CD4-positive, CD25-positive, alpha-beta regulatory T cell (primary cell): ENCODE measurements around the gene RUVBL1. TPM values are rescaled to one million over a fixed set of nuclear protein-coding genes. Genes with fewer than 3 reads are reported as not detected.

Experiments used
- ATAC-seq, 2 donors: fragments of 150-1000 bp; cut with Tn5 transposase; one replicate each; pipeline ENCODE4 v1.10.0; 2021; ENCODE audit warnings: low read depth in 2 of 2, moderate number of reproducible peaks in 2 of 2, moderate library complexity in 1 of 2
- DNase-seq, 3 donors: peaks; one replicate each; pipeline versions ENCODE4 v3.0.0 to v3.0.0-alpha.2; 2012 to 2022; ENCODE audit warnings: mixed read lengths in 1 of 3
- H3K27ac ChIP-seq: one replicate; pipeline ENCODE4 v1.7.0; 2013; ENCODE audit warnings: mild to moderate bottlenecking, low read length; ENCODE audit not compliant: insufficient read depth, poor library complexity, severe bottlenecking
- H3K27me3 ChIP-seq: one replicate; pipeline ENCODE4 v1.7.0; 2013; ENCODE audit warnings: low read length; ENCODE audit not compliant: control insufficient read depth, insufficient read depth
- H3K36me3 ChIP-seq: one replicate; pipeline ENCODE4 v1.7.0; 2013; ENCODE audit warnings: mild to moderate bottlenecking, low read length, moderate library complexity; ENCODE audit not compliant: control insufficient read depth, insufficient read depth
- H3K4me1 ChIP-seq: 2 replicates; pipeline ENCODE4 v1.7.0; 2013; ENCODE audit warnings: mild to moderate bottlenecking, low read length; ENCODE audit not compliant: insufficient read depth, control insufficient read depth, poor library complexity, severe bottlenecking
- H3K4me3 ChIP-seq: one replicate; pipeline ENCODE4 v1.7.0; 2013; ENCODE audit warnings: low read depth, mild to moderate bottlenecking, low read length, moderate library complexity
- H3K9me3 ChIP-seq, 2 experiments: 1 replicate in 1 of 2; 2 replicates in 1 of 2; pipeline ENCODE4 v1.7.0; 2013; ENCODE audit warnings: low read length in 2 of 2, mild to moderate bottlenecking in 1 of 2, moderate library complexity in 1 of 2; ENCODE audit not compliant: control insufficient read depth in 2 of 2
- H3K27ac Mint-ChIP-seq, 3 donors: one replicate each; pipeline ENCODE4 v1.8.0; 2020 to 2022; ENCODE audit warnings: mild to moderate bottlenecking in 3 of 3, mixed read lengths in 3 of 3, moderate library complexity in 2 of 3
- H3K27me3 Mint-ChIP-seq: one replicate; pipeline ENCODE4 v1.8.0; 2022; ENCODE audit warnings: mild to moderate bottlenecking, mixed read lengths
- H3K36me3 Mint-ChIP-seq: one replicate; pipeline ENCODE4 v1.8.0; 2020; ENCODE audit warnings: mixed read lengths
- H3K4me1 Mint-ChIP-seq, 4 donors: one replicate each; pipeline ENCODE4 v1.8.0; 2020 to 2022; ENCODE audit warnings: mixed read lengths in 4 of 4, mild to moderate bottlenecking in 1 of 4
- H3K4me3 Mint-ChIP-seq, 4 donors: one replicate each; pipeline ENCODE4 v1.8.0; 2020 to 2022; ENCODE audit warnings: mild to moderate bottlenecking in 4 of 4, mixed read lengths in 4 of 4, moderate library complexity in 3 of 4
- H3K9me3 Mint-ChIP-seq, 7 donors: one replicate each; pipeline ENCODE4 v1.8.0; 2020 to 2022; ENCODE audit warnings: mixed read lengths in 7 of 7, mild to moderate bottlenecking in 3 of 7, moderate library complexity in 2 of 7
- polyA plus RNA-seq, 4 donors: library from polyadenylated mRNA; unstranded; fragments of 300-500 nt; fragmentation: Illumina TruSeq; gene quantifications; one replicate each; pipeline ENCODE4 v1.2.3, GENCODE V29; 2021
- total RNA-seq: library from RNA; stranded (reverse); gene quantifications from one replicate; pipeline ENCODE4 v1.2.3, GENCODE V29; 2022

The RUVBL1 gene
- total and polyA plus RNA-seq, 5 donors from 2014 or later = 22.9 to 88.2 (median 78.3) TPM

DNA sequence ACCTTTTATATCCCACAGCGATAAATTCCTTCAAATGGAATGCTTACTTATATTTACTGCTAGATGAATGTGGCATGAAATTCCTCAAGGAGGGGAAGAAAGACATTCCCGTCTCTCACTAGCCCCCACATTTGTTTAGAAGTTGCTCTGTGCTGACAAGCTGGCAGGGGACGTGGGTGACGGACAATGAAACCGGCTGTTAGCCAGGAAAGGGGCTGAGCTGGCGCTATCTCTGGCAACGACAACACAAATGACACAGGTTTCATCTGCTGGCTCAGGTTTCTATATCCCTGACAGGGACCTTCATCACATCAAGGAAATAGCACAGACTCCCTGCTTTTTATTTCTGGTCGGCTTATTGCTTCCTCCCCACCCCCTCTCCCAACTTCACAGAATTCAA lies 15.8 kb downstream of the RUVBL1 start:
- Histone ChIP-seq H3K9me3 (no peaks in the 10 kb centered on the region), H3K27me3 (no peaks in the 10 kb centered on the region), H3K27ac (no peak overlapping the region), H3K4me1 (peaks cover 14% of the 10 kb centered on the region), H3K36me3 (peaks cover 33% of the 10 kb centered on the region), H3K4me3 (no peak overlapping the region)
- no peak for ATAC-seq
- Mint-ChIP-seq H3K4me1 (peaks cover 8 to 21% (median 16%) of the 10 kb centered on the region in 4 donors), H3K27ac (no peak overlapping the region), H3K9me3 (no peaks in the 10 kb centered on the region), H3K36me3 (peaks cover 43% of the 10 kb centered on the region), H3K4me3 (no peak overlapping the region), H3K27me3 (no peaks in the 10 kb centered on the region)
- no peak for DNase-seq

DNA sequence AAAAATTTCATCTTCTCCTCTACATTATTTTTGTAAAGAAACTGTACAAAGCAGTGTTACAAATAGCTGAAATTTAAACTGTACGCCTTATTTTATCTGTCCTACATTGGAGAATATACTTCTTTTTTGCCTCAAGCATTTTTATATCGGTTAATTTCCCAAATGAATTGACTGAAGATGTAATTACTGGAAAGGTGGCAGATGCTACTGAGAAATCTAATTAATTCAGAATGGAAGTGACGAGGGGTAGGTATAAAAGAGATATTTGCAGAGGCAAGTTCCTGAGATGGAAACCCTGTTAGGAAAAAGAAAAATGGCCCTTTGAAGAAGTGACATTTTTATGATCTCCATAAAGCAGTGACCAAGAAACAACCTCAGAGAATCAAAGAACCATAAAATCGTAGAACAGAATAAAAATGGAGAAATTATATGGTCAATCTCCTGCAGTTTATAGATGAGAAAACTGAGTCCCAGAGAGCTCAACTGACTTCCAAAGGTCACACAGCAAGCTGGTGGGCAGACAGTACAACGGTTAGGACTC lies 20.4 kb downstream of the RUVBL1 start:
- peaks cover 78% of the 10 kb centered on the region for H3K36me3 ChIP-seq
- no peak overlapping the region for H3K27ac ChIP-seq
- ATAC-seq (no peak), DNase-seq (no peak)
- no peaks in the 10 kb centered on the region for H3K27me3 Mint-ChIP-seq
- peaks cover 57% of the 10 kb centered on the region for H3K36me3 Mint-ChIP-seq
- H3K4me1 Mint-ChIP-seq = peaks cover 0 to 4% (median 0%) of the 10 kb centered on the region in 4 donors
- H3K27ac Mint-ChIP-seq = no peak overlapping the region
- H3K4me3 Mint-ChIP-seq = no peak overlapping the region
- no peaks in the 10 kb centered on the region for H3K27me3 ChIP-seq
- H3K9me3 ChIP-seq = no peaks in the 10 kb centered on the region
- H3K4me3 ChIP-seq = no peak overlapping the region
- H3K4me1 ChIP-seq = no peaks in the 10 kb centered on the region
- no peaks in the 10 kb centered on the region for H3K9me3 Mint-ChIP-seq

DNA sequence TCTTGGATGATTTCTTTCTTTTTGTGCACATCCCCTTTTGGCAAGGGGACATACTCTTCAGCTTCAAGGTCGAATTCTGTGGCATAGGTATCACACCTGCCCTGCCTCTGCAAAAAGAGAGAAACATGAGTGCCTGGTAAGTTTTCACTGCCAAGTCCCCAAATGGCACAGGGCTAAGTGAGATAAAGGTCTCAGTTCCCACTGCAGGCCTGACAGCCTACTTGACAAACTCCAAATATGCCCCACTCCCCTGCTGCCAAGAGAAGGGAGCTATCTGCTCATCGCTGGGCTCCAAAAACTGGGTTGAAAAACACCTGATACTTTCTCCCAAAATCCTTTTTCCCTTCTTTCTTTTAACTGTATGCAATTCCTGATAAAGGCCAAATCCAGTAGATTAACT lies 23.0 kb downstream of the RUVBL1 start:
- no peaks in the 10 kb centered on the region for H3K4me1 ChIP-seq
- H3K27me3 ChIP-seq = no peaks in the 10 kb centered on the region
- H3K4me1 Mint-ChIP-seq = peaks cover 0 to 2% (median 0%) of the 10 kb centered on the region in 4 donors
- H3K36me3 ChIP-seq = peaks cover 92% of the 10 kb centered on the region
- no peaks in the 10 kb centered on the region for H3K9me3 Mint-ChIP-seq
- no peak overlapping the region for H3K4me3 Mint-ChIP-seq
- H3K27ac Mint-ChIP-seq = peak overlapping the region in 1 of 3 donors; percentile 22
- no peak for ATAC-seq
- no peak overlapping the region for H3K4me3 ChIP-seq
- H3K36me3 Mint-ChIP-seq = peaks cover 68% of the 10 kb centered on the region
- H3K27ac ChIP-seq = no peak overlapping the region
- DNase-seq = no peak
- H3K27me3 Mint-ChIP-seq = no peaks in the 10 kb centered on the region
- no peaks in the 10 kb centered on the region for H3K9me3 ChIP-seq

DNA sequence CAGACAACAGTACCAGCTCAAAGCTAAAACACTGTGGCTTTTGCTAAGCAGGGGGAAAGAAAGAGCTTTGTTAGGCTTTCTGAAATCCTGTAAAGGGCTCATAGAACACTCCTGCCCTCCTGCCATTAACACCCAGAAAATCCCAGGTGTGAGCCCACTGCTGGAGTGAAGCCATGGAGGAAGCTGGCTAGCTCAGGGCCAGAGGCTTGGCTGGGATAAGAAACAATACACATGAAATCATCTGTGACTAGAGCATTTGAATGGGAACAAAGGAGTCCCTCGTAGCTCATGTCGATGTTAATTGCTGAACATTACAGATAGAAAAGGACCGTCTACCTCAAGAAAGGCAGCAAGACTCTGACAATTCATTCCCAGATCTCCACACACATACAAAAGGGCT lies 23.5 kb downstream of the RUVBL1 start:
- Histone ChIP-seq H3K4me1 (no peaks in the 10 kb centered on the region), H3K27me3 (no peaks in the 10 kb centered on the region), H3K4me3 (no peak overlapping the region), H3K36me3 (peaks cover 94% of the 10 kb centered on the region), H3K27ac (no peak overlapping the region), H3K9me3 (no peaks in the 10 kb centered on the region)
- peak overlapping the region in 1 of 3 donors; percentile 22 for H3K27ac Mint-ChIP-seq
- no peak overlapping the region for H3K4me3 Mint-ChIP-seq
- no peak for ATAC-seq
- peaks cover 72% of the 10 kb centered on the region for H3K36me3 Mint-ChIP-seq
- no peaks in the 10 kb centered on the region for H3K27me3 Mint-ChIP-seq
- H3K9me3 Mint-ChIP-seq = no peaks in the 10 kb centered on the region
- DNase-seq = no peak
- H3K4me1 Mint-ChIP-seq = peaks cover under 1 to 6% (median 2%) of the 10 kb centered on the region in 4 donors

DNA sequence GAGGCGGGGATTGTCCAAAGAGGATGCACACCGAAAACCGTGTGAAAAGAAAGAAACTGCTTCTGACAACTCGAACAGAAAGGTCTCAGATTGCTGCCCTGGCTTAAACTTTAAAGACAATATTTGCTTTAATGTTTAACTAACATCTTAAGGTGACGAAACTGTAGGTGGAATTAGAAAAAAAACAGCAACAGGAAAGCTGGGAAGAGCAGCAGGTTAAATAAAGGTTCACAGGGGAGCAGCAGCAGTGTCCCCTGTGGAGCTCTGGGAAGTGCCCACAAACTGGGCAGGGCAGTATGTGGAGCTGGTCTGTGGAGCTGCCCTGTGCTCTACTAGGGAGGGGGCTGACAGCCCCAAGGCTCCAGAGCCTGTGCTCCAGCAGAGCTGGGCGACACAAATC lies 25.4 kb downstream of the RUVBL1 start:
- no peaks in the 10 kb centered on the region for H3K9me3 ChIP-seq
- H3K36me3 ChIP-seq = peaks cover 93% of the 10 kb centered on the region
- Mint-ChIP-seq H3K9me3 (no peaks in the 10 kb centered on the region), H3K36me3 (peaks cover 72% of the 10 kb centered on the region), H3K27ac (peak overlapping the region in 1 of 3 donors; percentile 36), H3K27me3 (no peaks in the 10 kb centered on the region), H3K4me3 (no peak overlapping the region), H3K4me1 (peaks cover 4 to 9% (median 7%) of the 10 kb centered on the region in 4 donors)
- no peak overlapping the region for H3K4me3 ChIP-seq
- no peak for DNase-seq
- no peaks in the 10 kb centered on the region for H3K27me3 ChIP-seq
- no peak for ATAC-seq
- no peaks in the 10 kb centered on the region for H3K4me1 ChIP-seq
- no peak overlapping the region for H3K27ac ChIP-seq

DNA sequence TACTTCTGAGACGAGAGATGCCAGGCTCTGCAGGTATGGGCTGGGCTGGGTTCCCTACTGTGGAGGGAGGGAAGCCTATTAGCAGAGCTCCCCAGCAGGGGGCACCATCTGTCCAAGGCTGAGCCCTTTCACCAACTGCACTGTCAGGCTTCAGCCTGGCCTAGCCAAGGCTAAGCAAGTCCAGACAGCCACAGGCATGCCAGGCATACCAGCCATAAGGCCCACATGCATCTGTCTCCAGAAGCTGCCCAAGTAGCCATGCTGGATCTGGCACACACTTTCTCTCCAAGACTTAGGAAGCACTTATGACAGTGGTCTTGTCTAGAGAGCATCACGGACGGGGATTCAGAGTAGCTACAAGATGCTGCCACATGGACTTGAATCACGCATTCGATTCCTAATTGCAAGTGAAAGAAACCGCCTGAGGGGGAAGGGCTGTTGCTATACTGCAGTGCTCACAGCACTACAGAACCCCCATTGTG lies 28.3 kb downstream of the RUVBL1 start:
- H3K36me3 ChIP-seq = peaks cover 76% of the 10 kb centered on the region
- no peaks in the 10 kb centered on the region for H3K27me3 Mint-ChIP-seq
- H3K4me3 Mint-ChIP-seq = peak overlapping the region in 1 of 4 donors; percentile 9
- DNase-seq = peak; percentile 65 to 81 (median 78)
- H3K9me3 Mint-ChIP-seq = no peaks in the 10 kb centered on the region
- H3K9me3 ChIP-seq = no peaks in the 10 kb centered on the region
- H3K27ac Mint-ChIP-seq = peak overlapping the region in 1 of 3 donors; percentile 78
- no peak overlapping the region for H3K27ac ChIP-seq
- no peaks in the 10 kb centered on the region for H3K4me1 ChIP-seq
- H3K27me3 ChIP-seq = no peaks in the 10 kb centered on the region
- H3K4me3 ChIP-seq = no peak overlapping the region
- H3K4me1 Mint-ChIP-seq = peaks cover 4 to 11% (median 7%) of the 10 kb centered on the region in 4 donors
- peaks cover 67% of the 10 kb centered on the region for H3K36me3 Mint-ChIP-seq
- ATAC-seq = peak; percentile 95 to 97

DNA sequence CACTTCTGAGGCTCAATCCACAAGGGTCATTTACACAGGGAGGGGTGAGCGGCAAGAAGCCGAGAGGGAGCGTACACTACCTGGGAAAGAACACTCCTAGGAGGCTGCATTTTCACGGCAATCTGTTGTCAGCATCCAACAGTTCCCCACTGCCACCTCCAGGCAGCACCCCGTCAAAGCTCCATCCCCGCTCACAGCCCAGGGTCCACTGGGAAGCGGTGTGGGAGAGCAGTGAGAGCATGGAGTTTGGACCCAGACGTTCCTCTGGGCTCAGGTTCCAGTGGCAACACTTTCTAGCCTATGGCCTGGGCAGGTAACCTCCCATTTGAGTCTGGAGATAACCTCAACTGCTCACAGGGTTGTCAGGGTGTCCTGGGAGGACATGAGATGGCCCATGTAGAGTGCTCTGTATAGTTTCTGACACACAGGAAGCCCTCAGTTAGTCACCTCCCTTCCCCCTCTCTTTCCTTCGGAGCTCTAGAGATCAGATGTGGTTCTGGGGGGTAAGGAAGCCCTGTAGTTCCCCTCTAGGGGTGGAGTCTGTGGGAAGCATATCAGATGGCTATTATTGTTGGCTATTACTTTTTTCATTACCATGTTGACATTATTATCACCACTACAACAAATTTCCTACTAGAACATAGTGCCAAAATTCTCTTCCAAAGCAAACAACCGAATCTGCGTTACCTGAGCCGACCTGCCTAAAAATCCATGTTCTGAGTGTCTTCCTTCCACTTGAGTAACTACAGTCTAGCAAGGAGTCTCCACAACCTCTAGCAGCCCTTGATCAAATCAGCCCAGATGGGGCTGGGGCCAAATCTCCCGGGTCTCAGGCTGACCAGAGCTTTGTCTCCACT lies 29.1 kb downstream of the RUVBL1 start:
- Mint-ChIP-seq H3K4me3 (no peak overlapping the region), H3K27ac (peak overlapping the region in 2 of 3 donors; percentile 0 to 2), H3K4me1 (peaks cover 4 to 11% (median 7%) of the 10 kb centered on the region in 4 donors), H3K36me3 (peaks cover 62% of the 10 kb centered on the region), H3K27me3 (no peaks in the 10 kb centered on the region), H3K9me3 (no peaks in the 10 kb centered on the region)
- H3K4me1 ChIP-seq = no peaks in the 10 kb centered on the region
- H3K27me3 ChIP-seq = no peaks in the 10 kb centered on the region
- no peak overlapping the region for H3K27ac ChIP-seq
- peak in 1 of 3 donors; percentile 34 for DNase-seq
- H3K9me3 ChIP-seq = no peaks in the 10 kb centered on the region
- H3K4me3 ChIP-seq = no peak overlapping the region
- peaks cover 69% of the 10 kb centered on the region for H3K36me3 ChIP-seq
- ATAC-seq = no peak
